AG04450 (cell line): ENCODE data around the gene IFITM5. TPM values are rescaled to one million over a fixed set of nuclear protein-coding genes. Genes with fewer than 3 reads are reported as not detected.

Source experiments
- CTCF ChIA-PET: fragments of 300-600, 350-600 bp; formaldehyde crosslinking; extraction: SDS; loops from one replicate; lab custom pipeline; 2022; ENCODE audit warnings: antibody characterized with exemption, inconsistent platforms; lab: Charles Lee
- POLR2A ChIA-PET: fragments of 350-600 bp; formaldehyde crosslinking; extraction: SDS; loops from one replicate; lab custom pipeline; 2021; ENCODE audit warnings: antibody characterized with exemption, inconsistent platforms; lab: Yijun Ruan, JAX
- DNase-seq: peaks from one replicate; pipeline ENCODE4 v3.0.0-alpha.2; 2011; ENCODE audit warnings: low read depth, low spot score
- H3K27ac ChIP-seq: one replicate; pipeline ENCODE4 v1.5.1; 2012; ENCODE audit warnings: low read depth, low read length, control low read depth
- H3K27me3 ChIP-seq: one replicate; pipeline ENCODE4 v1.6.0; 2012; ENCODE audit warnings: low read length; ENCODE audit not compliant: control insufficient read depth, insufficient read depth
- H3K4me3 ChIP-seq: 2 replicates; pipeline ENCODE4 v1.5.1; 2011; ENCODE audit warnings: mild to moderate bottlenecking, low read depth, low read length, control low read depth
- H3K9me3 ChIP-seq: 2 replicates; pipeline ENCODE4 v1.5.1; 2012; ENCODE audit warnings: low read length; ENCODE audit not compliant: control insufficient read depth, insufficient read depth
- CTCF ChIP-seq: IDR thresholded peaks from 2 replicates; pipeline ENCODE4 v1.5.1; 2011; ENCODE audit warnings: low read depth, low read length, control low read depth, inconsistent platforms
- polyA plus RNA-seq: library from polyadenylated mRNA; depleted of rRNA; stranded (reverse); fragments of >200 nt; gene quantifications from 2 replicates; pipeline ENCODE4 v1.2.3, GENCODE V29; 2011

IFITM5 gene
- polyA plus RNA-seq, 1 experiment: not detected

DNA sequence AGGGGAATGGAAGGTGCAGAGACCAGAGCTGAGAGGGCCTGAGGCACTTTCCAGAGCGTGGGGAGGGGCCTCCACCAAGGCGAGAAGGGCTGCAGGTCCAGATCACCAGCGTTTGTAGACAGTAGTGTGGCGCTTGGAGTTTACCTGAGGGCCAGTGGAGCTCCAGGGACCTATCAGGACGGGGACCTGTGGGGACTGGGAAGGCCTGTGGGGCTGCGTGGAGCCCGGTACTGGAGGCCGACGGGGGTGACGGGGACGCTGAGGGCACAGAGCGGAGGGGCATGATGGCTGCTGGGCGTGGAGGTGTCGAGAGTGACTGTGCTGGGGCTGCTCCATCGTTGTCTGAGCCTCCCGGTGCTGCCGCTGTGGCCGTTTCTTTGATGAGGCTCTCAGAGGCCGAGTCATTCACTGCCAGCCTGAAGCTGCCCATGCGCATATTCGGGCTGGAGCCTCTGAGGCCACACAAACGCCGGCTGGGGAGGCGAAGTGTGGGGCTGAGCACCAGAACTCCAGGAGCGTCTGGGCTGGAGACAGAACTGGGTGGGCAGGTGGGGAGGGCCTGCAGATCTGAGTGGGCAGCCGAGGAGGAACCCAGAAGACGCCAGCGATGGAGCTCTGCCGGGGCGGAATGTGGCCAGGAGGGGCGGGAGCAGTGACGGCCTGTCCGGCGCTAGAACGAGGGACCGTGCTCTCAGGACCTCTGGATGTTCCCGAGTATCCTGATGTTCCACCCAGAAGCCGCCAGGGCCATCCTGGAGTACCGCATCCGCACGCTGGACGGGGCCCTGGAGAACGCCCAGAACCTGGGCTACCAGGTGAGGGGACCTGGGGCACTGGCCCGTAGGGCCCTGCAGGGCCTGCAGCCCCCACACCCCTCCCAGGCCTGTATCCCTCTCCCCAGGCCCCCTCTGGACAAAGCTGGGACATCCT, 7.8 kb downstream of the IFITM5 start:
- CTCF ChIA-PET: no interaction called here
- Histone ChIP-seq H3K27ac (no peak overlapping the region), H3K27me3 (peaks cover 15% of the 10 kb centered on the region), H3K4me3 (no peak overlapping the region), H3K9me3 (no peaks in the 10 kb centered on the region; the same call in 1 of the 2 replicates)
- POLR2A ChIA-PET: interaction anchor here (0.5 kb wide), 1 partner anchor 47 kb away, joined by 7 read pairs; no protein-coding TSS in a partner anchor
- no peak for TF ChIP-seq CTCF
- no peak for DNase-seq

GRCh38 chr11:290621-291231, 8.6 kb downstream of the IFITM5 start:
- Histone ChIP-seq H3K27ac (no peak overlapping the region), H3K27me3 (peaks cover 17% of the 10 kb centered on the region), H3K4me3 (no peak overlapping the region), H3K9me3 (no peaks in the 10 kb centered on the region; the same call in 1 of the 2 replicates)
- no peak for TF ChIP-seq CTCF
- DNase-seq: no peak
- CTCF ChIA-PET: no interaction called here
- POLR2A ChIA-PET: interaction anchor here (0.5 kb wide), 1 partner anchor 46 kb away, joined by 7 read pairs; no protein-coding TSS in a partner anchor

- DNase-seq: no peak
- TF ChIP-seq CTCF: no peak
- Histone ChIP-seq H3K4me3 (peak overlapping the region; percentile 43), H3K27ac (no peak overlapping the region), H3K9me3 (no peaks in the 10 kb centered on the region; the same call in 1 of the 2 replicates), H3K27me3 (peaks cover 21% of the 10 kb centered on the region)
- CTCF ChIA-PET: interaction anchor here (0.8 kb wide), 1 partner anchor 11 kb away, joined by 3 read pairs; no protein-coding TSS in a partner anchor
- POLR2A ChIA-PET: interaction anchor here (1.1 kb wide), 1 partner anchor 66 kb away, joined by 3 read pairs; no protein-coding TSS in a partner anchor
Observed at GRCh38 chr11:289712-290620, 9.4 kb downstream of the IFITM5 start.

DNA sequence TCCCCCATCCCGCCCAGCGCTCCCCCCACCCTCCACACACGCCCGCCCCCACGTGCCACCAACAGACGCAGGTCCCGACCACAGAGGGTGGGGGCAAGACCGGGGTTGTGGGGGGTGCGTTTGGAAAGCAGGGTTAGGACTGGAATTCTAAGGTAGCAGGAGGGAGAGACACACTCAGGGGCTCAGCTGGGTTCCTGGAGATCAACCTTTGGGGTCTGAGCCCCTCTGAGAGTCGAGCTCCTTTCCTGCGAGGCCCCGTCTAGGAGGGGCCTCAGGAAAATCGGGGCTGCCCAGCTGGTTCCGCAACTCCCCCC, 10.0 kb downstream of the IFITM5 start:
- ChIA-PET POLR2A (interaction anchor here (1.1 kb wide), 1 partner anchor 66 kb away, joined by 3 read pairs; no protein-coding TSS in a partner anchor), CTCF (interaction anchor here (0.8 kb wide), 1 partner anchor 11 kb away, joined by 3 read pairs; no protein-coding TSS in a partner anchor)
- no peak overlapping the region for H3K27ac ChIP-seq
- H3K27me3 ChIP-seq: peaks cover 21% of the 10 kb centered on the region
- no peak for TF ChIP-seq CTCF
- DNase-seq: no peak
- H3K4me3 ChIP-seq: peak overlapping the region; percentile 43
- H3K9me3 ChIP-seq: no peaks in the 10 kb centered on the region; the same call in 1 of the 2 replicates
